CD14-positive monocyte (primary cell): ENCODE data around the gene FAM227B. TPM values are rescaled to one million over a fixed set of nuclear protein-coding genes. Genes with fewer than 3 reads are reported as not detected.

Experiments
- DNase-seq, 3 donors: peaks; one replicate each; pipeline ENCODE4 v3.0.0-alpha.2; 2011 to 2022
- H2AFZ ChIP-seq: 2 replicates; pipeline ENCODE4 v1.6.0; 2012; ENCODE audit warnings: mild to moderate bottlenecking, low read depth, low read length, inconsistent platforms; ENCODE audit not compliant: insufficient read depth, poor library complexity, severe bottlenecking
- H3K27ac ChIP-seq, 2 donors: 1 replicate in 1 of 2; 2 replicates in 1 of 2; pipeline ENCODE4 v1.5.1; 2012 to 2013; ENCODE audit warnings: low read length in 2 of 2, control low read depth in 1 of 2, inconsistent platforms in 1 of 2, low read depth in 1 of 2, mild to moderate bottlenecking in 1 of 2
- H3K27me3 ChIP-seq, 2 donors: one replicate each; pipeline versions ENCODE4 v1.6.0 to v1.6.1; 2011 to 2013; ENCODE audit warnings: low read length in 2 of 2; ENCODE audit not compliant: control insufficient read depth in 2 of 2, insufficient read depth in 2 of 2
- H3K36me3 ChIP-seq, 2 donors: replicated peaks in 1 of 2; 1 replicate in 1 of 2; 2 replicates in 1 of 2; pipeline versions ENCODE4 v1.5.1 to v1.6.1; 2012 to 2013; ENCODE audit warnings: low read length in 2 of 2, control low read depth in 1 of 2, inconsistent platforms in 1 of 2, mild to moderate bottlenecking in 1 of 2; ENCODE audit not compliant: insufficient read depth in 2 of 2, control insufficient read depth in 1 of 2
- H3K4me1 ChIP-seq, 2 donors: 1 replicate in 1 of 2; 2 replicates in 1 of 2; pipeline versions ENCODE4 v1.5.1 to v1.6.1; 2012 to 2013; ENCODE audit warnings: low read length in 2 of 2, control low read depth in 1 of 2, inconsistent platforms in 1 of 2, mild to moderate bottlenecking in 1 of 2, moderate library complexity in 1 of 2; ENCODE audit not compliant: insufficient read depth in 2 of 2, control insufficient read depth in 1 of 2
- H3K4me2 ChIP-seq: replicated peaks from 2 replicates; pipeline ENCODE3; 2012; ENCODE audit warnings: low read length, moderate library complexity, mild to moderate bottlenecking; ENCODE audit not compliant: poor library complexity, severe bottlenecking; ENCODE audit errors: extremely low read depth
- H3K4me3 ChIP-seq, 3 experiments: fragments of 200-600 bp in 1 of 3; sonication (generic) in 1 of 3; replicated peaks in 1 of 3; 1 replicate in 2 of 3; 2 replicates in 1 of 3; pipeline ENCODE4 v1.5.1; 2011 to 2013; ENCODE audit warnings: low read length in 3 of 3, mild to moderate bottlenecking in 3 of 3, control low read depth in 2 of 3, low read depth in 2 of 3, inconsistent platforms in 1 of 3, moderate library complexity in 1 of 3
- H3K79me2 ChIP-seq: 2 replicates; pipeline ENCODE4 v1.6.0; 2012; ENCODE audit warnings: mild to moderate bottlenecking, control low read depth, inconsistent platforms, low read length, moderate library complexity; ENCODE audit not compliant: insufficient read depth
- H3K9ac ChIP-seq: 2 replicates; pipeline ENCODE4 v1.6.0; 2017; ENCODE audit warnings: low read length, mild to moderate bottlenecking; ENCODE audit not compliant: insufficient read depth, poor library complexity, severe bottlenecking
- H3K9me3 ChIP-seq, 2 donors: replicated peaks in 1 of 2; 1 replicate in 1 of 2; 2 replicates in 1 of 2; pipeline versions ENCODE4 v1.5.1 to v1.6.1; 2012 to 2013; ENCODE audit warnings: low read length in 2 of 2, control low read depth in 1 of 2; ENCODE audit not compliant: control insufficient read depth in 1 of 2, insufficient read depth in 1 of 2
- H4K20me1 ChIP-seq: 2 replicates; pipeline ENCODE4 v1.6.0; 2012; ENCODE audit warnings: mild to moderate bottlenecking, low read length, control low read depth, moderate library complexity; ENCODE audit not compliant: insufficient read depth
- H3K27ac Mint-ChIP-seq, 7 donors: one replicate each; pipeline ENCODE4 v1.8.0; 2020; ENCODE audit warnings: mild to moderate bottlenecking in 7 of 7, mixed read lengths in 7 of 7, moderate library complexity in 6 of 7, inconsistent platforms in 2 of 7
- H3K27me3 Mint-ChIP-seq, 3 donors: one replicate each; pipeline ENCODE4 v1.8.0; 2021 to 2022; ENCODE audit warnings: low read depth in 3 of 3, mild to moderate bottlenecking in 3 of 3, mixed read lengths in 3 of 3, moderate library complexity in 3 of 3, inconsistent platforms in 1 of 3
- H3K36me3 Mint-ChIP-seq, 2 donors: one replicate each; pipeline ENCODE4 v1.8.0; 2020; ENCODE audit warnings: mixed read lengths in 2 of 2, inconsistent platforms in 1 of 2, mild to moderate bottlenecking in 1 of 2
- H3K4me1 Mint-ChIP-seq: one replicate; pipeline ENCODE4 v1.8.0; 2020; ENCODE audit warnings: mild to moderate bottlenecking, mixed read lengths
- H3K4me3 Mint-ChIP-seq, 2 donors: one replicate each; pipeline ENCODE4 v1.8.0; 2020; ENCODE audit warnings: mild to moderate bottlenecking in 2 of 2, mixed read lengths in 2 of 2, moderate library complexity in 1 of 2
- H3K9me3 Mint-ChIP-seq, 7 donors: one replicate each; pipeline ENCODE4 v1.8.0; 2020 to 2022; ENCODE audit warnings: mixed read lengths in 7 of 7, mild to moderate bottlenecking in 6 of 7, moderate library complexity in 6 of 7, inconsistent platforms in 2 of 7
- CTCF ChIP-seq: fragments of 200-600 bp; IDR thresholded peaks from one replicate; pipeline ENCODE4 v1.8.0; 2022; ENCODE audit warnings: antibody characterized with exemption, mild to moderate bottlenecking
- WGBS: methylation state at CpG from one replicate; pipeline ENCODE4 v1.1.5; 2013; ENCODE audit warnings: missing lambda C conversion rate; ENCODE audit not compliant: insufficient coverage; 5-methylcytosine and 5-hydroxymethylcytosine counted together
- intact Hi-C, 2 donors: fragments of 100-400 bp; cut with micrococcal nuclease; formaldehyde crosslinking; loops; one replicate each; pipeline versions ENCODE4 v1.15.0 to v1.15.1; 2023
- polyA plus RNA-seq, 3 donors: library from polyadenylated mRNA; depleted of rRNA in 1 of 3; unstranded in 2 of 3; stranded (reverse) in 1 of 3; fragments of 300-500 nt in 2 of 3; fragments of >200 nt in 1 of 3; fragmentation: Illumina TruSeq in 2 of 3; gene quantifications; 1 replicate in 2 of 3; 2 replicates in 1 of 3; pipeline ENCODE4 v1.2.3, GENCODE V29; 2012 to 2021

The FAM227B gene
- polyA plus RNA-seq, 3 donors = 0.28 to 0.72 (median 0.49) TPM

GRCh38 chr15:49589030-49589429, 31.6 kb downstream of the FAM227B start:
- Histone ChIP-seq H3K9me3 (peaks cover 0 to 4% of the 10 kb centered on the region in 2 donors), H3K9ac (no peak overlapping the region), H3K79me2 (no peaks in the 10 kb centered on the region), H3K4me3 (no peak overlapping the region), H3K36me3 (no peaks in the 10 kb centered on the region), H3K4me1 (no peaks in the 10 kb centered on the region), H4K20me1 (no peaks in the 10 kb centered on the region), H2AFZ (no peak overlapping the region), H3K4me2 (no peak overlapping the region), H3K27ac (no peak overlapping the region), H3K27me3 (no peaks in the 10 kb centered on the region)
- intact Hi-C loops = no loop called here
- no peak overlapping the region for H3K4me3 Mint-ChIP-seq
- no peaks in the 10 kb centered on the region for H3K36me3 Mint-ChIP-seq
- no peak for DNase-seq
- TF ChIP-seq CTCF = no peak
- peaks cover 0 to 1% (median under 1%) of the 10 kb centered on the region in 3 donors for H3K27me3 Mint-ChIP-seq
- H3K4me1 Mint-ChIP-seq = peaks cover 4% of the 10 kb centered on the region
- H3K27ac Mint-ChIP-seq = no peak overlapping the region
- peaks cover 5 to 14% (median 8%) of the 10 kb centered on the region in 7 donors for H3K9me3 Mint-ChIP-seq

GRCh38 chr15:49573421-49573820, 47.2 kb downstream of the FAM227B start:
- no peak for DNase-seq
- no peak overlapping the region for H3K27ac ChIP-seq
- WGBS = no CpG with 5 or more reads among the region's 1 CpG
- H3K27me3 Mint-ChIP-seq = peaks cover 0 to 1% (median 1%) of the 10 kb centered on the region in 3 donors
- no peaks in the 10 kb centered on the region for H3K79me2 ChIP-seq
- H3K9me3 ChIP-seq = no peaks in the 10 kb centered on the region
- peaks cover 4 to 15% (median 9%) of the 10 kb centered on the region in 7 donors for H3K9me3 Mint-ChIP-seq
- intact Hi-C loops = no loop called here
- H3K4me3 Mint-ChIP-seq = no peak overlapping the region
- no peak overlapping the region for H3K4me3 ChIP-seq
- no peak overlapping the region for H2AFZ ChIP-seq
- no peaks in the 10 kb centered on the region for H4K20me1 ChIP-seq
- no peak for TF ChIP-seq CTCF
- H3K27me3 ChIP-seq = no peaks in the 10 kb centered on the region
- no peaks in the 10 kb centered on the region for H3K36me3 ChIP-seq
- H3K4me1 ChIP-seq = peaks cover 0 to under 1% of the 10 kb centered on the region in 2 donors
- peaks cover 5% of the 10 kb centered on the region for H3K4me1 Mint-ChIP-seq
- no peak overlapping the region for H3K4me2 ChIP-seq
- no peaks in the 10 kb centered on the region for H3K36me3 Mint-ChIP-seq
- H3K27ac Mint-ChIP-seq = no peak overlapping the region
- H3K9ac ChIP-seq = no peak overlapping the region
